Measurements from ENCODE around the gene MAP3K21.

The MAP3K21 gene

DNA sequence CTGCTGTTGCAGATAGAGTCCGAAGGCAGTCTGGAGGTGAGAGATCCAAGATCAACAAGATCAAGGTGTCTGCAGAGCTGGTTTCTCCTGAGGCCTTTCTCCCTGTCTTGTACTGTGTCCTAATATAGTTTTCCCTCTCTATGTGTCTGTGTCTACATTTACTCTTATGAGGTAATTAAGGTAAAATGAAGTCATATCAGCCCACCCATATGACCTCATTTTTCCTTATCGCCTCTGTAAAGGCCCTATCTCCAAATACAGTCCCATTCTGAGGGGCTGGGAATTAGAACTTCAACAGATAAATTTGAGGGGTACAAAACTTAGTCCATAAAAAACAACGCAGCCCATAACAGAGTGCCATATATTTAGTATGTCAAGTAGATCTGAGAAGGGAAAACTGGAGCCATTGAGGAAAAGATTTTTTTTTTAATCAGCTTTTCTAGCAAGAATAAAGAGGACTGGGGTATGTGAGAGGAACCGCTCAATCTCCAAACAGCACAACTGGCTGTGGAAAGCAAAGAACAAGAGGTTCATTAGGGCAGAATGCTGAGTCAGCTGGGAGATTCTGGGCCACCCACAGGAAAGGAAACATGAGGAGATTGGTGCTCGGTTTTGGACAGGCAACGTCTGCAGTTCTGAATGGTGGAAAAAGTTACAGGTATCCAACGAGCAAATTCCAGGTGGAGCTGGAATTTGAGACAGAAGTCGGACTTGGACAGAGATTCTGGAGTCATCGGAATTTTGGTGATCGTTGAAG lies 65.7 kb downstream of the MAP3K21 start:
- H3K27ac ChIP-seq, result no peak overlapping the region
- TF ChIP-seq, protein P1, sequence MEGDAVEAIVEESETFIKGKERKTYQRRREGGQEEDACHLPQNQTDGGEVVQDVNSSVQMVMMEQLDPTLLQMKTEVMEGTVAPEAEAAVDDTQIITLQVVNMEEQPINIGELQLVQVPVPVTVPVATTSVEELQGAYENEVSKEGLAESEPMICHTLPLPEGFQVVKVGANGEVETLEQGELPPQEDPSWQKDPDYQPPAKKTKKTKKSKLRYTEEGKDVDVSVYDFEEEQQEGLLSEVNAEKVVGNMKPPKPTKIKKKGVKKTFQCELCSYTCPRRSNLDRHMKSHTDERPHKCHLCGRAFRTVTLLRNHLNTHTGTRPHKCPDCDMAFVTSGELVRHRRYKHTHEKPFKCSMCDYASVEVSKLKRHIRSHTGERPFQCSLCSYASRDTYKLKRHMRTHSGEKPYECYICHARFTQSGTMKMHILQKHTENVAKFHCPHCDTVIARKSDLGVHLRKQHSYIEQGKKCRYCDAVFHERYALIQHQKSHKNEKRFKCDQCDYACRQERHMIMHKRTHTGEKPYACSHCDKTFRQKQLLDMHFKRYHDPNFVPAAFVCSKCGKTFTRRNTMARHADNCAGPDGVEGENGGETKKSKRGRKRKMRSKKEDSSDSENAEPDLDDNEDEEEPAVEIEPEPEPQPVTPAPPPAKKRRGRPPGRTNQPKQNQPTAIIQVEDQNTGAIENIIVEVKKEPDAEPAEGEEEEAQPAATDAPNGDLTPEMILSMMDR (conservative IDR thresholded peaks at IDR 0.05), result no peak

DNA sequence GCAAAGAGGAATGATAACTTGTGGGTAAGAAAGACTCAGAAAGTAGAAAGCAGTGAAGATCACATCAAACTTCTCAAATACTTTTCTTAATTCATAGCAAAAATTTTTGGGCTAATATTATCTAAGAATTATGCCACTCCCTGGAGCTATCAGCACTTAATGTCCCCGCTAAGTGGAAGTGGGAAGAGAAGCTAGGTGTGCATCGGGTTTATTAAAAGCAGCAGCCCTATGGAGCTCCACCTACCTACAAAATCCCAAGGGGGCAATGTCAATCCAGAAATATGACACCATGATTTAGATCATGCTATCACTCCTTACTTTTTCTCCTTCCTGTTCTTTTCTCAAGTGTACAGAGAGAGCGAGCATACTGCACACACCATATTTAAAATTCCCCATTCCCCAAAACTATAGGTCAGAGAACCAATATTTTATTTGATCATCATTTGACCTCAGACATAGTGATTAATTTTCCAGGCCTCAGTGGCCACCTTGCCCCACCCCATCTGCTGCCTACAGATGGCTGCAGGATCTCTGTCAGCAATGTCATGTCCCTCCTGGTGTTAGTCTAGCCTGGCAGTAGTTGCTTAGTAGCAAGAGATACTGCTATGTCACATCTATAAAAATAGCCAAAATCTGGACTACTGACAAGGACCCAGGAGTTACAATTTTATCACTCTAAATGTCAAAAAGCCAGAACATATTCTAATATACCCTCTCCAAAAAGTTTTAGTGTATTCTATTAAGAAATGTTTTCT lies 66.6 kb downstream of the MAP3K21 start:
- TF ChIP-seq, protein P1 (conservative IDR thresholded peaks at IDR 0.05), result no peak
- H3K27ac ChIP-seq, result no peak overlapping the region

- TF ChIP-seq, protein P1 (conservative IDR thresholded peaks at IDR 0.05), result peak; percentile 91
- H3K27ac ChIP-seq, result no peak overlapping the region
Observed at GRCh38 chr1:233394860-233395717, 67.6 kb downstream of the MAP3K21 start.

GRCh38 chr1:233395863-233396646 lies 68.5 kb downstream of the MAP3K21 start:
- TF ChIP-seq, protein P1 (conservative IDR thresholded peaks at IDR 0.05), result no peak

GRCh38 chr1:233406339-233406960 lies 78.9 kb downstream of the MAP3K21 start:
- no peak overlapping the region for H3K27ac ChIP-seq
- TF ChIP-seq, protein P1 (conservative IDR thresholded peaks at IDR 0.05), result no peak

More at GRCh38 chr1:233395863-233396646, 68.5 kb downstream of the MAP3K21 start:
- no peak overlapping the region for H3K27ac ChIP-seq

DNA sequence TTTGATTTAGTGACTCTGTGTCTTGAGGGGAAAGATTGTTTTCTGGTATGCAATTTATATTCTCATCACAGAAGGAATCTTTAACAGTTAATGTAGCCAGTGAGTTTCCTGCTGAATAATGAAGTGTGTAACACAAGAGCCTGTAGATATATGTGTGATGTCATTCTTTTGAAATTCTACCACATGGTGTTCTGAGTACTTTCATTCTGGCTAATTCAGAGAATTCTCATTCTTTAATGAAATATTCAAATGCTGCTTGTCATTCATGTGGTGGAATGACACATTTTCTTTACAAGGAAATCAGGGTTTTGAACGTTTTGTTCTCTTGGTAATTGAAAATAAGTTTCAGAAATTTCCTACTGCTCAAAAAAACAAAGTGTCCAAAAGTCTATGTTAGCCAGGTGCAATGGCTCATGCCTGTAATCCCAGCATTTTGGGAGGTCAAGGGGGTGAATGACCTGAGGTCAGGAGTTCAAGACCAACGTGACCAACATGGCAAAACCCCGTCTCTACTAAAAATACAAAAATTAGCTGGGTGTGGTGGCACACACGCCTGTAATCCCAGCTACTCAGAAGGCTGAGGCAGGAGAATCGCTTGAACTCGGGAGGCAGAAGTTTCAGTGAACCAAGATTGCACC lies 79.6 kb downstream of the MAP3K21 start:
- TF ChIP-seq, protein P1 (conservative IDR thresholded peaks at IDR 0.05), result no peak
- H3K27ac ChIP-seq, result no peak overlapping the region

All from VCaP (cell line).